ENCODE data around the gene RNF168.
"Not testable (repeated sequence)": the region's sequence is repeated elsewhere in the genome, so short reads cannot be mapped to it uniquely, and the experiment has no call there.

RNF168 gene

DNA sequence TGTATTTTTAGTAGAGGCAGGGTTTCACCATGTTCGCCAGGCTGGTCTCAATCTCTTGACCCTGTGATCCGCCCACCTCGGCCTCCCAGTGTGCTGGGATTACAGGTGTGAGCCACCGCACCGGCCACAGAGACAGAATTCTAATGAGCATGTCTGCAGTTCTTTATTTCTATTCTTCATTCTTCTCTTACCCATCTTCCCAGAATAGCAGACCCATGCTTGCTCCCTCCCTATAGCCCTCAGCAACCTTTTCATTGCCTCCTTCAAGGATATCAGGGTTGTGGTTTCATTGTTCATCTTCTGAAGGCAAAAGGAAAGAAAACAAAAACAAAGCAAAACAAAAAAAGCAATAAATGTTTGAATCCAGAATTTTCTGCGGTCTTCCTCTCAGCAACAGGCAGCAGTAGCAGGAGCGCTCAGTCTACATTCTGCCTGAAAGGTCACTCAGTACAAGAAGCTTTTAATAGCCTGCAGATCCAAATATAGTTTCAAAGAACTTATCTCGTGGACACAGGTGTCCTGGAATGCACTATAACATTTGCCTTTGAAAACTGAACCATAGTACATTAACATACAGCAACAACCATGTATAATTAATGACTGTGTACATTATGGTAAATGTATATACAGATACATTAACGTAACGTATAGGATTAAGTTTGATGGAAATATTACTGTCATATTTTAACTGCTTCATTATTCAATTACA, 11.5 kb upstream of the RNF168 start, which contains the start of gene SMCO1:
TSS of gene SMCO1 (minus strand) at position 434 of the 709 bp plus-strand sequence. CDS start at position 297, 137 bp downstream.
- no peak for DNase-seq

DNA sequence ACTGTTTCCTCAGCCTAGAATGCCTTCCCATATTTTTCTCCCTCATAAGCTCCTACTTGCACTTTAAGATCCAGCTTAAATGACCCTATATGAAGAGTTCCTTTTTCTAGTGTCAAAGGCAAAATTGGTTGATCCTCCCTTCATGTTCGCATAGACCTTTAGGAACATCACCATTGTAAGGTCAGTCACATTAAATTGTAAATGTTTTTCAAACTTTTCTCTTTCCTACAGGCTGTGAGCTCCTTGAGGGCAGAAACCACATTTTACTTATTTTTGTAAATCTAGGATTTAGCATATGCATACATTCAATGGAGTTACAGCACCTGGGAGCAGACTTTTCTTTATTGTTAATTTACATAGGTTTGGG, 10.8 kb upstream of the RNF168 start:
- DNase-seq = no peak

DNA sequence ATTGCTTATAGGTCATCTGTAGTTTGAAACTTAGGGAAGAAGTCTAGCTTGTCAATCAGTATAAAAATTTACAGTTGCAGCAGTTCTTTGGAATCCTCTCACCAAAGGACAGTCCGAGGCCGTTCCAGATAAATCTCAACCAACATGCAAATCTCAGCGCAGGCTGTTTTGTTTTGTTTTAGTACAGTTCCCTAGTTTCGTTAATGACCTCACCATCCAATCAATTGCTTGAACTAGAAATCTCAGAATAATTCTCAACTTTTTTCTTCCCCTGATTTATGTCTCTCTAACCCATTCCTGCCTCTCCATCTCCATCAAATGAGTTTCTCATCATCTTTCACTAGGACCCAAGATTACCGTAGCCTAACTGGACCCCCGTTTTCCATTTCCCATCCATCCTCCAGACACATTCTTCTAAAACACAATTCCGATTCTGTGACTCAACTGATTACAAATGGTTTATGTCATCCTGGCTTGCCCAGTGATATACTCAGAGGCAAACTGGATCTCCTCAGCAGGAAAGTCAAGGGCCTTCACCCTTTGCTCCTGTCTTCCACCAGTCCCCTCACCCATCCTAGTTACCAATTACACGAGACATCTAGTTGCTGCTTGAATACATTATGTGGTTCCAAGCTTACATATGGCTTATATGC, 10.3 kb upstream of the RNF168 start:
- DNase-seq = no peak

DNA sequence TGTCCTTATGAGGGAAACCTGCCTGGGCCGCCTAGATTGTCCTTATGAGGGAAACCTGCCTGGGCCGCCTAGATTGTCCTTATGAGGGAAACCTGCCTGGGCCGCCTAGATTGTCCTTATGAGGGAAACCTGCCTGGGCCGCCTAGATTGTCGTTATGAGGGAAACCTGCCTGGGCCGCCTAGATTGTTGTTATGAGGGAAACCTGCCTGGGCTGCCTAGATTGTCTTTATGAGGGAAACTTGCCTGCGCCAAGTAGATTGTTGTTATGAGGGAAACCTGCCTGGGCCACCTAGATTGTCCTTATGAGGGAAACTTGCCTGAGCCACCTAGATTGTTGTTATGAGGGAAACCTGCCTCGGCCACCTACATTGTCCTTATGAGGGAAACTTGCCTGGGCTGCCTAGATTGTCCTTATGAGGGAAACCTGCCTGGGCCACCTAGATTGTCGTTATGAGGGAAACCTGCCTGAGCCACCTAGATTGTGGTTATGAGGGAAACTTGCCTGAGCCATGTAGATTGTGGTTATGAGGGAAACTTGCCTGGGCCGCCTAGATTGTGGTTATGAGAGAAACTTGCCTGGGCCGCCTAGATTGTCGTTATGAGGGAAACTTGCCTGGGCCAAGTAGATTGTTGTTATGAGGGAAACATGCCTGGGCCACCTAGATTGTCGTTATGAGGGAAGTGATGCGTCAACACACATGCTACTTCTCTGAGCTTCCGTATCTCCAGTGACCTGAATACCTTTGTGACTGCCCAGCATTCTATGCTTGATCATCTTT, 8.3 kb upstream of the RNF168 start:
- not testable (repeated sequence) for DNase-seq

DNA sequence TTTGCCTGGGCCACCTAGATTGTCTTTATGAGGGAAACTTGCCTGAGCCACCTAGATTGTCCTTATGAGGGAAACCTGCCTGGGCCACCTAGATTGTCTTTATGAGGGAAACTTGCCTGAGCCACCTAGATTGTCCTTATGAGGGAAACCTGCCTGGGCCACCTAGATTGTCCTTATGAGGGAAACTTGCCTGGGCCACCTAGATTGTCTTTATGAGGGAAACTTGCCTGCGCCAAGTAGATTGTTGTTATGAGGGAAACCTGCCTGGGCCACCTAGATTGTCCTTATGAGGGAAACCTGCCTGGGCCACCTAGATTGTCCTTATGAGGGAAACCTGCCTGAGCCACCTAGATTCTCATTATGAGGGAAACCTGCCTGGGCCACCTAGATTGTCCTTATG, 7.5 kb upstream of the RNF168 start:
- DNase-seq = not testable (repeated sequence)

DNA sequence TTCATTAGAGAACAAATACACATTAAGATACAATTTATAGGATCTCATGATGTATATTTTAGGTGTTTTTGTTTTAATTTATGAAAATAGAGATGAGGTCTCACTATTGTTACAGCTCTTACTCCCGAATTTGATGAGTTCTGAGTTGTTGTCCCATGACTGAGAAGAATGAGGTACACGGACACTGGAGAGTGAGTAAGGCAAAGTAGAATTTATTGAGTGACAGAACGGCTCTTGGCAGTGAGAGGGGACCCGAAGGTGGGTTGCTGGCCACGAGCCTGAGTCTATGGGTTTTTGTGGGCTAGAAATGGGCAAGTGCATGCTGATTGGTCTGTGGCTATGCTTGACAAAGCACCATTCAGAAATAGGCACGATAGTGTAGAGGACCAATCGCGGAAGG, 3.1 kb upstream of the RNF168 start:
- DNase-seq = no peak

DNA sequence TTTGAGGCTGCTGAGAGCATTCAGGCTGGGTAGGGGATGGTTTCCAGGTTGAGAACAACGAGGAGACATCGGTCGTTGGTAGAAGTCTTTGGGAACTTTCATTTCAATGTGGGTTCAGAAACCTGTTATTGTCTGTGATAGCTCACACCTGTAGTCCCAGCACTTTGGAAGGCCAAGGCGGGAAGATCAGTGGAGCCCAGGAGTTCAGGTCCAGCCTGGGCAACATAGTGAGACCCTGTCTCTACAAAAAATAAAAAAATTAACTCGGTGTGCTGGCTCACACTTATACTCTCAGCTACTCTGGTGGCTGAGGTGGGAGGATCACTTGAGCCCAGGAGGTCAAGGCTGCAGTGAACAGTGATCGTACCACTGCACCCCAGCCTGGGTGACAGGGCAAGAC, 988 bp upstream of the RNF168 start:
- DNase-seq = no peak

DNA sequence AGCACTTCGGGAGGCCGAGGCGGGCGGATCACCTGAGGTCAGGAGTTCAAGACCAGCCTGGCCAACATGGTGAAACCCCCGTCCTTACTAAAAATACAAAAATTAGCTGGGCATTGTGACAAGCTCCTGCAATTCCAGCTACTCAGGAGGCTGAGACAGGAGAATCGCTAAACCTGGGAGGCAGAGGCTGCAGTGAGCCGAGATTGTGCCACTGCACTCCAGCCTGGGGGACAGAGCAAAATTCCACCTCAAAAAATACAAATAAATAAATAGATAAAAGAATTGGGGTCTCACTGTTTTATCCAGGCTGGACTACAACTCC, 470 bp upstream of the RNF168 start:
- DNase-seq = not testable (repeated sequence)

DNA sequence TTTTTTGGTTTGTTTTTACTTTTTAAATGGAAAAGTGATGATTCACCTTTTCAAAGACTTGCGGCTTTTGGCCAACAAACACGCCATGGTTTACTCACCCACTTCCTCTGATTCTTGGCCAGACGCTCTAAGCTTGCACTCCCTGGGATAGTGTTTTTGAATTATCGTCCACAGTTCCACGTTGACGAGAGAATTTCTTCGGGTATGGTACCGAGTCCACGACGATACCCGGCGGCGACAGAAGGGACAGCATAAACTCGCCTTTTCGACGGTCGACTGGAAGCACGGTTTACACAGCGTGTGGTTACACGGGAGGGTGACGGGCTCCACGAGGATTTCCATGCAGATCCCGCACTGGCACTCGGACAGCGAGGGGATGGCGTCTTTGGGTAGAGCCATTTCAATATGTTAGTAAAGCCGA, 783 bp downstream of the RNF168 start:
- DNase-seq = no peak

DNA sequence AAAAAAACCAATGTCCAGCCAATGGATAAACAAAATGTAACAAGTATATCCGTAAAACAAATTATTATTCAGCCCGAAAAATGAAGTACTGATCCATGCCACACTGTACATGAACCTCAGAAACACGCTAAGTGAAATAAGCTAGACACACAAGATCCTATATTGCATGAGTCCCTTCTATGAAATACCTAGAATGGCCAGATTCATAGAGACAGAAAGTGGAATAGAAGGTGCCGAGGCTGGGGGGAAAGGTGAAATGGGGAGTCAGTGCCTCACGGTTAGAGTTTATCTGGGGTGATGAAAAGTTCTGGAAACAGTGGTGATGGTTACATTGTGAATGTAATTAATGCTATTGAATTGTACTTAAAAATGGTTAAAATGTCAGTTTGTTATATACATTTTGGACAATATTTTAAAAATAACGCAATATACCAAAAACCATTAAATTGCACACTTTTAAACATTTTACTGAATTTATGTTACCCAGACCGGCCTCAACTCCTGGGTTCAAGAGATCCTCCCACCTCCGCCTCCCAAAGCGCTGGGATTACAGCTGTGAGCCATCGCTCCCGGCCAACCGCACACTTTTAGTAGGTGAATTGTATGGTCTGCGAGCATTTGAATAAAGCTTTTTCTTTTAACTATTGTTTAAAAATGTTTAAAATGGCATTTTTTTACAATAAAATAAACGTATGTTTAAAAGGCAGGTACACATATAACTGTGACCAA, 2.1 kb downstream of the RNF168 start:
- DNase-seq = no peak

DNA sequence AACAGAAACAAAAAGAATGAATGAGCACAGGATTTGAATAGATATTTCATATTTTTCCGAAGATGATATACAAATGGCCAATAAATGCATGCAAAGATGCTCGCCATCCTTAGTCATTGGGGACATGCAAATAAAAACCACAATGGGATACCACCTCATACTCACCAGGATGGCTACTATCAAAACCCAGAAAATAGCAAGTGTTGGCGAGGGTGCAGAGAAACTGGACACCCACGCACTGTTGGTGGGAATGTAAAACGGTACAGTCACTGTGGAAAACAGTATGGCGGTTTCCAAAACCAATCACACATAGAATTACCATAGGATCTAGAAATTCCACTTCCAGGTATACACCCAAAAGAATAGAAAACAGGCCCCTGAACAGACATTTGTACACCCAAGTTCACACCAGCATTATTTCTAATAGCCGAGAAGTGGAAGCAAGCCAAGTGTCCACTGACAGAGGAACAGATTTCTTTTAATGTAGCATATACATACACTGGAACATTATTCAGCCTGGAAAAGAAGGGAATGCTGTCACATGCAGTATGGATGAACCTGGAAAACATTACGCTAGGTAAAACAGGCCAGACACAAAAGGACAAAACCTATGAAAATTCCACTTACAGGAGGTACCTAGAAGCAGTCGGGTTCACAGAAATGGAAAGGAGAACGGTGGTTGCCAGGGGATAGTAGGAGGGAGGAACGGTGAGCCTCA, 3.6 kb downstream of the RNF168 start:
- DNase-seq = no peak

DNA sequence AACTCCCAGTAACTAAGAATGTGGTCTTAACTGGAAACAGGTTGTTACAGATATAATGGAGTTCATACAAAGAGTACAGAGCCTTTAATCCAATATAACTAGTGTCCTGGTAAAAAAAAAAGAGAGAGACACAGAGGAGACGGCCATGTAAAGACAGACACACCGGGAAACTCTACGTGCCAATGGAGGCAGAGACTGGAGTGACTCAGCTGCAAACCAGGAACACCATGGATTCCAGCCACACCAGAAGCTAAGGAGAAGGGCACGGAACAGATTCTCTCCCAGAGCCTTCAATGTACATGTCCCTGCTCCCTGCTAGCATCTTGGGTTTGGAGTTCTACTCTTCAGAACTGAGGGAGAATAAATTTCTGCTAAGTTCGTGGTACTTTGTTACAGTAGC, 4.5 kb downstream of the RNF168 start:
- no peak for DNase-seq

DNA sequence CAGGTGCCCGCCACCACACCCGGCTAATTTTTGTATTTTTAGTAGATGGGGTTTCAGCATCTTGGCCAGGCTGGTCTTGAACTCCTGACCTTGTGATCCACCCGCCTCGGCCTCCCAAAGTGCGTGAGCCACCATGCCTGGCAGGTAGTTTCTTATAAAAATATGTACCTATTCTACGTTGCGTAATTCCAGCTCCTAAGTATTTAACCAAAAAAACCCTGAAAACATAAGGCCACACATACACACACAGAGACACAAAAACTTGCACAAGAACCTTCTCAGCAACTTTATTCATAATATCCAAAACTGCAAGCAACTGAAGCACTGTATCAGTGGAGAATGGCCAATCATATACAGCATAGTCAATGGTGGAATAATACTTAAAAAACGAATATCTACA, 5.3 kb downstream of the RNF168 start:
- no peak for DNase-seq

DNA sequence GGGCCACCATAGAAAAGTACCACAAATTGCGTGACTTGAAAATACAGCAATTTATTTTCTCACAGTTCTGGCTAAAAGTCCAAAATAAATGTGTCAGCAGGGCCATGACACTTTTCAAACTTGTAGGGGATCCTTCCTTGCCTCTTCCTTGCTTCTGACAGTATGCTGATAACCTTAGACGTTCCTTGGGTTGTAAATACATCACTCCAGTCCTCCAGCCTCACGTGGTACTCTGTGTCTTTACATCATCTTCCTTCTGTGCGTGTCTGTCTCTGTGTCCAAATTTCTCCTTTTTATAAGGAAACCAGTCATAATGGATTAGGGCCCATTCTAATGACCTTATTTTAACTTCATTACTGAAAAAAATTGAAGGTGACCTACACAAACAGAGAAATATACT, 7.4 kb downstream of the RNF168 start:
- no peak for DNase-seq

DNA sequence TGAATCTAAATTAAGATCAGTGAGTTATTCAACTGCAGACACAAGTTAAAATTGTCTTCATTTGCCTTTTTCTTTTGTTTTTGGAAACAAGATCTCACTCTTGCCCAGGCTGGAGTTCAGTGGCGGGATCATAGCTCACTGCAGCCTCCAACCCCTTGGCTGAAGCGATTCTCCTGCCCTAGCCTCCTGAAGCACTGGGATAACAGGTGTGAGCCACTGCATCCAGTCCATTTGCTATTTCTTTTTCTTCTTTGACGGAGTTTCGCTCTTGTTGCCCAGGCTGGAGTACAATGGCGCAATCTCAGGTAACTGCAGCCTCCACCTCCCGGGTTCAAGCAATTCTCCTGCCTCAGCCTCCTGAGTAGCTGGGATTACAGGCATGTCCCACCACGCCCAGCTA, 10.3 kb downstream of the RNF168 start:
- no peak for DNase-seq

DNA sequence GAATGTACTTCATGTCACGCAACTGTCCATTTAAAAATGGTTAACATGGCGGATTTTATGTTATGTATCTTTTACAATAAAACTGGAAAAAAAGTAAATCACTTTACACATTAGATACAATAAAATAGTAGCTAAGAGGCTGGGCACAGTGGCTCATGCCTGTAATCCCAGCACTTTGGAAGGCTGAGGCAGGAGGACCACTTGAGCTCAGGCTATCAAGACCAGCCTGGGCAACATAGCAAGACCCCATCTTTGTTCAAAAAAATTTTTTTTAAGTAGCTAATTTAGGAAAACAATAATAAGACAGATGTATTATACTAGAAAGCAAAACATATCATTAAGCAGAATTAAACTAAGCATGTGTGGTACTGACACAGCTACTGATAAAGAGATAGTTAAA, 11.5 kb downstream of the RNF168 start:
- DNase-seq = no peak

DNA sequence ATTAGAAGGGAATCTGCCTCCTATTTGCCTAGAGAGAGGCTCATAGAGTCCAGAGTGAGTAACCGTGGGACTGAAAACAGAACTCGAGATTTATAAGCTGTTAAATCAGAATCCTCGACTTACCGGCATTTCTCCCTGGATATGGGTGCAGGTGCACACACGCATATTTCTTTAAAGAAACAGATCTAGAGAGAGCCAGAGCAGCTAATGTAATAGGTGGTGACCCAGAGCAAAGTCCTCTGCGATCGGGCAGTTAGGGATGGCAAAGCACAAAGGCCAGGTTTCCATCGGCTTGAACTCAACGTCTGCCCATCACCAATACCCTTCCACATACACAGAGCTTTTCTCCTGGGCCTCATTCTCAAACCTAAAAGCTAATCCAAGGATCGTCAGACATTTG, 13.8 kb downstream of the RNF168 start:
- DNase-seq = no peak

DNA sequence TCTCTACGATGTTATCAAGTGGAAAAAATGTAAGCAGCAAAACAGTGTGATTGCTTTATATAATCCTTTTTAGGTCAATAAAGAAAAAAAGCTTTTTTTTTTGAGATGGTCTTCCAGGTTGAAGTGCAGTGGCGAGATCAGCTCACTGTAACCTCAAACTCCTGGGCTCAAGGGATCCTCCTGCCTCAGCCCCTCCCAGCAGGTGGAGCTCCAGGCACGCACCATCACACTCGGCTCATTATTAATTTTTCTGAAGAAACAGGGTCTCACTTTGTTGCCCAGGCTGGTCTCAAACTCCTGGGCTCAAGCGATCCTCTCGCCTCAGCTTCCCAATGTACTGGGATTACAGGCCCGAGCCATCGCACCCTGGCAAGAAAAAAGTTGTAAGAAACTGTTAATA, 17.3 kb downstream of the RNF168 start:
- no peak for DNase-seq

DNA sequence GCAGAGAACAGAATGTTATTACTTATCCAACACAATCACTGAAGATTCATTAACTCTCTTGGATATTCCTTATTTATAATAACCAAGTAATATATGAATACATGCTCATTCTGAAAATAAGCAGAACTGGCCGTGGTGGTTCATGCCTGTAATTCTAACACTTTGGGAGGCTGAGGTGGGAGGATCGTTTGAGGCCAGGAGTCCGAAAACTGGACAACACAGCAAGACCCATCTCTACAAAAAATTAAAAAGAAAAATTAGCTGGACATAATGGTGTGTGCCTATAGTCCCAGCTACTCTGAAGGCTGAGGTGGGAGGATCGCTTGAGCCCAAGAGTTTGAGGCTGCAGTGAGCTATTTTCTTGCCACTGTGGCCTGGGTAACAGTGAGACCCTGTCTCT, 25.9 kb downstream of the RNF168 start:
- DNase-seq = no peak

DNA sequence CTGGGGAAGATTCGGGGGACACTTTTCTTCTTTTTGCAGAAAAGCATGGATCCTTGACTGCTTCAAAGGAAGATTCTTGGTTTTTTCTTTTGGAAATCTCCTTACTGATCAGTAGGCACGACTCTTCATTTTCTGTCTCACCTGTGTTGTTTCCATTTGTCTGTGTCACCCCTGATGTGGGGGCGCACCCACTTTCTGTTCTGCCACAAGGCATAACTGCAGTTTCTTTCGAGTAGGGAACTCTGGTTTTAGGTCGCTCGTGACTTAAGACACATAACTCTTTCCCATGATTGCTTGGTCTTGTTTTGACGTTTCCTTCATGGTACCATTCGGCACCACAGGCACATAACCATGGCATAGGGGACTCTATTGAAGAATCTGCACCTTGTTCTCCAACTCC, 31.3 kb downstream of the RNF168 start:
- no peak for DNase-seq

DNA sequence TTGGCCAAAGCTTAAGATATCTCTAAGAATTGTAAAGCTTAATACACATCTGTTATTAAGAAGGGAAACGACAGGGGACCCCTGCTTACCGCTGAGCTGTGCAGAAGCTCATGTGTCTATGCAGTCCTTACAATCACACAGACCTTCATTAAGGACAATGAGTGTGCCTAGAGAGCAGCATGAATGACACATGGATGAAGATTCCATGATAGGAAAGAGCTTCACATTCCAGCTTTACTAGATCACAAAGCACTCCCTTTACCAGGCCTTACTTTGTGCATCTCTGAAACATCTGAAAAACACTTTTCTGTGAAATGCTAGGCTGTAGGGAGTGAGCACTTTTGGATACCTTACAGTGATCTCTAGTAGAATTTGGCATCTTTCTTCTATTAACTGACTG, 32.0 kb downstream of the RNF168 start:
- DNase-seq = no peak

DNA sequence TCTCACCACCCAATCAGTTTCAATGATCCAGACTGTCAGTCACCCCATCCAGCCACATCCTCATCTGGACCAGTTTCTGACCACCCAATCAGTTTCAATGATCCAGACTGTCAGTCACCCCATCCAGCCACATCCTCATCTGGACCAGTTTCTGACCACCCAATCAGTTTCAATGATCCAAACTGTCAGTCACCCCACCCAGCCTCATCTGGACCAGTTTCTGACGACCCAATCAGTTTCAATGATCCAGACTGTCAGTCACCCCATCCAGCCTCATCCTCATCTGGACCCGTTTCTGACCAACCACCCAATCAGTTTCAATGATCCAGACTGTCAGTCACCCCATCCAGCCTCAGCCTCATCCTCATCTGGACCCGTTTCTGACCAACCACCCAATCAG, 33.4 kb downstream of the RNF168 start:
- not testable (repeated sequence) for DNase-seq

DNA sequence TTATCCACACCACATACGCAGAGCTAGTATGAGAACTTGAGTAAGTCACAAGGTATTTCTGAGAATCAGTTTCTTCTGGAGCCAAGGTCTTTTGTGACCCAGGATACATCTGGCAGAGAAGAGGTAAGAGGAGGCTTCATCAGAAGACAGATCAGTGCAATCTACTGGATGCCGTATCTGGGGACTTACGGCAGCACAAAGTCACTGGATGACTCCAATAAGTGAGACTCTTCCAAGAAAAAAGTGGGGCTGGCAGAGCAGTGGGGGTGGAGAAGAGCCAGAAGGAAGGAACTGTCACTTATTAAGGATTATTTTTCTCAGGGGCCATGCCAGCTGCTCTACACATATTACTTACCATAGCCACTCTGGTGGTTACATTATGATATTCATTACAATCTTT, 39.8 kb downstream of the RNF168 start:
- no peak for DNase-seq
